Chondrocyte (in vitro differentiated cells): ENCODE measurements around the gene COL4A4. TPM values are rescaled to one million over a fixed set of nuclear protein-coding genes. Genes with fewer than 3 reads are reported as not detected.

Source experiments
- DNase-seq: peaks from one replicate; pipeline ENCODE4 v3.0.0; 2021; ENCODE audit warnings: mixed read lengths, low spot score
- H3K27ac Mint-ChIP-seq: one replicate; pipeline ENCODE4 v1.8.0; 2021; ENCODE audit warnings: mild to moderate bottlenecking, moderate library complexity, mixed read lengths; ENCODE audit not compliant: unreplicated experiment
- H3K27me3 Mint-ChIP-seq: 2 replicates; pipeline ENCODE4 v1.8.0; 2021; ENCODE audit warnings: low read depth, mixed read lengths
- H3K36me3 Mint-ChIP-seq: 2 replicates; pipeline ENCODE4 v1.8.0; 2021; ENCODE audit warnings: low read depth, mixed read lengths
- H3K4me1 Mint-ChIP-seq: 2 replicates; pipeline ENCODE4 v1.8.0; 2021; ENCODE audit warnings: low read depth, mild to moderate bottlenecking, mixed read lengths
- H3K4me3 Mint-ChIP-seq: one replicate; pipeline ENCODE4 v1.8.0; 2021; ENCODE audit warnings: mild to moderate bottlenecking, moderate library complexity, mixed read lengths; ENCODE audit not compliant: unreplicated experiment
- H3K9me3 Mint-ChIP-seq: 2 replicates; pipeline ENCODE4 v1.8.0; 2021; ENCODE audit warnings: low read depth, mixed read lengths
- total RNA-seq: library from RNA; stranded (reverse); gene quantifications from 3 replicates; pipeline ENCODE4 v1.2.1, GENCODE V29; 2021
- TF ChIP-seq, protein P1 (sequence below): fragments of 200-600 bp; sonication (generic); IDR thresholded peaks from 2 replicates; pipeline ENCODE4 v1.5.0; 2021; ENCODE audit warnings: antibody characterized with exemption, mild to moderate bottlenecking, moderate library complexity

COL4A4 gene
- total RNA-seq, 1 donor from 2014 or later = 7.3 TPM

GRCh38 chr2:227013881-227014280 is 150.1 kb downstream of the COL4A4 start:
- Mint-ChIP-seq H3K36me3 (peaks cover 1% of the 10 kb centered on the region), H3K4me1 (no peaks in the 10 kb centered on the region), H3K9me3 (peaks cover 3% of the 10 kb centered on the region), H3K27me3 (no peaks in the 10 kb centered on the region), H3K27ac (no peak overlapping the region), H3K4me3 (no peak overlapping the region)
- no peak for DNase-seq
- TF ChIP-seq, protein P1, sequence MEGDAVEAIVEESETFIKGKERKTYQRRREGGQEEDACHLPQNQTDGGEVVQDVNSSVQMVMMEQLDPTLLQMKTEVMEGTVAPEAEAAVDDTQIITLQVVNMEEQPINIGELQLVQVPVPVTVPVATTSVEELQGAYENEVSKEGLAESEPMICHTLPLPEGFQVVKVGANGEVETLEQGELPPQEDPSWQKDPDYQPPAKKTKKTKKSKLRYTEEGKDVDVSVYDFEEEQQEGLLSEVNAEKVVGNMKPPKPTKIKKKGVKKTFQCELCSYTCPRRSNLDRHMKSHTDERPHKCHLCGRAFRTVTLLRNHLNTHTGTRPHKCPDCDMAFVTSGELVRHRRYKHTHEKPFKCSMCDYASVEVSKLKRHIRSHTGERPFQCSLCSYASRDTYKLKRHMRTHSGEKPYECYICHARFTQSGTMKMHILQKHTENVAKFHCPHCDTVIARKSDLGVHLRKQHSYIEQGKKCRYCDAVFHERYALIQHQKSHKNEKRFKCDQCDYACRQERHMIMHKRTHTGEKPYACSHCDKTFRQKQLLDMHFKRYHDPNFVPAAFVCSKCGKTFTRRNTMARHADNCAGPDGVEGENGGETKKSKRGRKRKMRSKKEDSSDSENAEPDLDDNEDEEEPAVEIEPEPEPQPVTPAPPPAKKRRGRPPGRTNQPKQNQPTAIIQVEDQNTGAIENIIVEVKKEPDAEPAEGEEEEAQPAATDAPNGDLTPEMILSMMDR = no peak

DNA sequence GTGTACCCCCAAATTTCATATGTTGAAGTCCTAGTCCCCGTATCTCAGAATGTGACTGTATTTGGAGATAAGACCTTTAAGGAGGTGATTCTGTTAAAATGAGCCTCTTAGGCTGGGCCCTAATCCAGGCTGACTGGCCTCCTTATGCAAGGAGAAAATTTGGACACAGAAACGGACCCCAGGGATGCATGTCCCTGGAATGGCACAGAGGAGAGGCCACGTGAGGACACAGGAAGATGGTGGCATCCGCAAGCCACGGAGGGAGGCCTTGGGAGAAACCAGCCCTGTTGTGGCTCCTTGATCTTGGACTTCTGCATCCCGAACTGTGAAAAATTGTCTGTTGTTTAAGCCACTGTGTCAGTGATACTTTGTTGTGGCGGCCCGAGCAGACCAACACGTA is 150.7 kb downstream of the COL4A4 start:
- H3K9me3 Mint-ChIP-seq = peaks cover 3% of the 10 kb centered on the region
- no peak for DNase-seq
- no peaks in the 10 kb centered on the region for H3K27me3 Mint-ChIP-seq
- no peak overlapping the region for H3K27ac Mint-ChIP-seq
- H3K36me3 Mint-ChIP-seq = peaks cover 1% of the 10 kb centered on the region
- TF ChIP-seq, protein P1 = no peak
- H3K4me3 Mint-ChIP-seq = no peak overlapping the region
- no peaks in the 10 kb centered on the region for H3K4me1 Mint-ChIP-seq

GRCh38 chr2:227010433-227010832 is 153.6 kb downstream of the COL4A4 start:
- H3K27ac Mint-ChIP-seq = no peak overlapping the region
- H3K4me1 Mint-ChIP-seq = no peaks in the 10 kb centered on the region
- H3K4me3 Mint-ChIP-seq = no peak overlapping the region
- TF ChIP-seq, protein P1 = no peak
- H3K9me3 Mint-ChIP-seq = peaks cover 3% of the 10 kb centered on the region
- no peaks in the 10 kb centered on the region for H3K36me3 Mint-ChIP-seq
- no peak for DNase-seq
- H3K27me3 Mint-ChIP-seq = no peaks in the 10 kb centered on the region

DNA sequence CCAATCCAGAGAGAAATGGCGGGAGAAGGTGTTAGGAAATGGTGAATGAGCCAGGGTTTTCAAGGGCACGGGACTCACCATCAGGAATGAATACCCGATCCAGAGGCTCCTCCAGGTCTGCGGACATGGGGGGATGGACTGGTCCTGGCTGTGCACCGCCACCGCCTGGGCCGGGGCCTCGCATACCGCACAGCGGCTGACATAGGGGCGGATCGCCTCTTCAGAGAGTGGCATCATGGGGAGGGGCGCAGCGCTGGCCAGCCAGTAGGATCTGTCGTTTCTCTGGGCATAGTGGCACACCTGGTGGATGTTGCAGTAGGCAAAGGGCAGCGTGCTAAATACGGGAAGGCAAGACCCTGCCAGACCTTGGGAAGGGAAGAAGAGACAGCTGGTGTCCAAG is 156.1 kb downstream of the COL4A4 start:
- Mint-ChIP-seq H3K27me3 (no peaks in the 10 kb centered on the region), H3K27ac (no peak overlapping the region), H3K4me1 (no peaks in the 10 kb centered on the region), H3K4me3 (no peak overlapping the region), H3K36me3 (no peaks in the 10 kb centered on the region), H3K9me3 (peaks cover 3% of the 10 kb centered on the region)
- TF ChIP-seq, protein P1 = no peak
- peak; percentile 81 for DNase-seq

- no peak for DNase-seq
- H3K4me1 Mint-ChIP-seq = no peaks in the 10 kb centered on the region
- H3K4me3 Mint-ChIP-seq = no peak overlapping the region
- peaks cover 3% of the 10 kb centered on the region for H3K9me3 Mint-ChIP-seq
- no peaks in the 10 kb centered on the region for H3K27me3 Mint-ChIP-seq
- H3K27ac Mint-ChIP-seq = no peak overlapping the region
- TF ChIP-seq, protein P1 = no peak
- no peaks in the 10 kb centered on the region for H3K36me3 Mint-ChIP-seq
Measured at GRCh38 chr2:227007148-227007547, 156.9 kb downstream of the COL4A4 start.
